ENCODE data around the gene SLCO2A1.

The SLCO2A1 gene

DNA sequence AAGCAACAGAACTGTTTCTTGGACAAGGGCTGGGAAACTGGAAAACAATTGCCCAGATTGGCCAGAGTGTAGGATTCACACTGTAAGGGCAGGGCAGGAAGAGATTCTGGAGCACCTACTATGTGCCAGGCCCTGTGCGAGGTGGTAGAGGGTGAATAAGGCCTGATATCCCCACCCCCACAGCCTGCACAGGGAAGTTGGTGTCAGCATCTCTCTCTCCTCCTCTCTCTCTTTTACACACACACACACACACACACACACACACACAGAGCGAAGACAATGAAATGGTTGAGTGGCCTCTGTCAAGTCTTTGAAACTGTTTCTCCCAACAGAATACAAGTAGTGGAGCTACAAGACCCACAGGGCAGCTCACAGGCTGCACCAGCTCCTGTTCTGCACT, 47.1 kb upstream of the SLCO2A1 start:
- H3K4me3 ChIP-seq (IDR thresholded peaks at IDR 0.05; ENCODE audit: insufficient read depth, low read depth, low read length), result no peak overlapping the region
- no peak overlapping the region for H3K27ac ChIP-seq
- H3K4me2 ChIP-seq, result no peak overlapping the region
- H3K79me2 ChIP-seq (ENCODE audit: insufficient read depth, low read depth), result no peaks in the 10 kb centered on the region
- no peak overlapping the region for H3K9ac ChIP-seq
- TF ChIP-seq, protein P1, sequence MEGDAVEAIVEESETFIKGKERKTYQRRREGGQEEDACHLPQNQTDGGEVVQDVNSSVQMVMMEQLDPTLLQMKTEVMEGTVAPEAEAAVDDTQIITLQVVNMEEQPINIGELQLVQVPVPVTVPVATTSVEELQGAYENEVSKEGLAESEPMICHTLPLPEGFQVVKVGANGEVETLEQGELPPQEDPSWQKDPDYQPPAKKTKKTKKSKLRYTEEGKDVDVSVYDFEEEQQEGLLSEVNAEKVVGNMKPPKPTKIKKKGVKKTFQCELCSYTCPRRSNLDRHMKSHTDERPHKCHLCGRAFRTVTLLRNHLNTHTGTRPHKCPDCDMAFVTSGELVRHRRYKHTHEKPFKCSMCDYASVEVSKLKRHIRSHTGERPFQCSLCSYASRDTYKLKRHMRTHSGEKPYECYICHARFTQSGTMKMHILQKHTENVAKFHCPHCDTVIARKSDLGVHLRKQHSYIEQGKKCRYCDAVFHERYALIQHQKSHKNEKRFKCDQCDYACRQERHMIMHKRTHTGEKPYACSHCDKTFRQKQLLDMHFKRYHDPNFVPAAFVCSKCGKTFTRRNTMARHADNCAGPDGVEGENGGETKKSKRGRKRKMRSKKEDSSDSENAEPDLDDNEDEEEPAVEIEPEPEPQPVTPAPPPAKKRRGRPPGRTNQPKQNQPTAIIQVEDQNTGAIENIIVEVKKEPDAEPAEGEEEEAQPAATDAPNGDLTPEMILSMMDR (conservative IDR thresholded peaks at IDR 0.05; ENCODE audit: low read depth, low read length), result no peak
- no peaks in the 10 kb centered on the region for H3K27me3 ChIP-seq (ENCODE audit: insufficient read depth, low read depth)
- no peaks in the 10 kb centered on the region for H3K36me3 ChIP-seq (ENCODE audit: insufficient read depth)
- H2AFZ ChIP-seq (ENCODE audit: low read depth), result no peak overlapping the region
- H4K20me1 ChIP-seq (ENCODE audit: insufficient read depth), result no peaks in the 10 kb centered on the region
- H3K4me1 ChIP-seq (ENCODE audit: low read depth, poor library complexity, severe bottlenecking), result no peaks in the 10 kb centered on the region

DNA sequence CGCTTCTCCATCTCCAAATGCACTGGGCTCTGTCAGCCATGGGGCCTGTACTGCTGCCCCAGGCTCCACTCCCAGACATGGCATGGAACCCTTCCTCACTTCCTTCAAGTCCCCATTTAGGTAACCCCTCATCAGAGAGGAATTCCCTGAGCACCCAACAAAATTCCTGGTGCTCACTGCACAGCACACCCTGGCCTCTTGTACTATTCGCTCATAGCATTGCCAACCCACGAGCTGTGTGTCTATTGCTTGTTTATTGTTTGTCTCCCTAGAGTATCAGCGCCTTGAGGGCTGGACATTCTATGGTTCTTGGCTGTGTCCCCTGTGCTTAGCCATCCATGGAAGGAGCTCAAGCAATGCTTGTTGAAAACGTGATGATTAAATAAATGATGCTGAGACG, 46.1 kb upstream of the SLCO2A1 start:
- Histone ChIP-seq H3K4me1 (ENCODE audit: low read depth, poor library complexity, severe bottlenecking) (no peaks in the 10 kb centered on the region), H3K27ac (no peak overlapping the region), H2AFZ (ENCODE audit: low read depth) (no peak overlapping the region), H3K36me3 (ENCODE audit: insufficient read depth) (no peaks in the 10 kb centered on the region), H3K9ac (no peak overlapping the region), H3K79me2 (ENCODE audit: insufficient read depth, low read depth) (no peaks in the 10 kb centered on the region), H3K4me3 (IDR thresholded peaks at IDR 0.05; ENCODE audit: insufficient read depth, low read depth, low read length) (no peak overlapping the region), H3K27me3 (ENCODE audit: insufficient read depth, low read depth) (no peaks in the 10 kb centered on the region), H3K4me2 (no peak overlapping the region), H4K20me1 (ENCODE audit: insufficient read depth) (no peaks in the 10 kb centered on the region)
- TF ChIP-seq, protein P1 (conservative IDR thresholded peaks at IDR 0.05; ENCODE audit: low read depth, low read length), result no peak

DNA sequence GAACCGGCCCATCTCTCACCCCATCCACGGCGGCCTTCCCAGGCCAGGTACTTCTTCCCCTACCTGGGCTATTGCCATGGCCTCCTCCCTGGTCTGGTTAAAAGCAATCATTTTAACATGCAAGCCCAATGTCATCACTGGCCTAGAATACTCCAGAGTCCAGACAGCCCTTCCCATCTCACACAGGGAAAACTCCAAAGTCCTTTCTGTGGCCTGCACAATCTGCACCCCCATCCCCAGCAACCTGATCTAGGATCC, 45.8 kb upstream of the SLCO2A1 start:
- no peak overlapping the region for H3K9ac ChIP-seq
- H3K79me2 ChIP-seq (ENCODE audit: insufficient read depth, low read depth), result no peaks in the 10 kb centered on the region
- H2AFZ ChIP-seq (ENCODE audit: low read depth), result no peak overlapping the region
- no peaks in the 10 kb centered on the region for H4K20me1 ChIP-seq (ENCODE audit: insufficient read depth)
- no peaks in the 10 kb centered on the region for H3K27me3 ChIP-seq (ENCODE audit: insufficient read depth, low read depth)
- H3K27ac ChIP-seq, result no peak overlapping the region
- H3K4me1 ChIP-seq (ENCODE audit: low read depth, poor library complexity, severe bottlenecking), result no peaks in the 10 kb centered on the region
- H3K36me3 ChIP-seq (ENCODE audit: insufficient read depth), result no peaks in the 10 kb centered on the region
- TF ChIP-seq, protein P1 (conservative IDR thresholded peaks at IDR 0.05; ENCODE audit: low read depth, low read length), result no peak
- no peak overlapping the region for H3K4me2 ChIP-seq
- no peak overlapping the region for H3K4me3 ChIP-seq (IDR thresholded peaks at IDR 0.05; ENCODE audit: insufficient read depth, low read depth, low read length)

DNA sequence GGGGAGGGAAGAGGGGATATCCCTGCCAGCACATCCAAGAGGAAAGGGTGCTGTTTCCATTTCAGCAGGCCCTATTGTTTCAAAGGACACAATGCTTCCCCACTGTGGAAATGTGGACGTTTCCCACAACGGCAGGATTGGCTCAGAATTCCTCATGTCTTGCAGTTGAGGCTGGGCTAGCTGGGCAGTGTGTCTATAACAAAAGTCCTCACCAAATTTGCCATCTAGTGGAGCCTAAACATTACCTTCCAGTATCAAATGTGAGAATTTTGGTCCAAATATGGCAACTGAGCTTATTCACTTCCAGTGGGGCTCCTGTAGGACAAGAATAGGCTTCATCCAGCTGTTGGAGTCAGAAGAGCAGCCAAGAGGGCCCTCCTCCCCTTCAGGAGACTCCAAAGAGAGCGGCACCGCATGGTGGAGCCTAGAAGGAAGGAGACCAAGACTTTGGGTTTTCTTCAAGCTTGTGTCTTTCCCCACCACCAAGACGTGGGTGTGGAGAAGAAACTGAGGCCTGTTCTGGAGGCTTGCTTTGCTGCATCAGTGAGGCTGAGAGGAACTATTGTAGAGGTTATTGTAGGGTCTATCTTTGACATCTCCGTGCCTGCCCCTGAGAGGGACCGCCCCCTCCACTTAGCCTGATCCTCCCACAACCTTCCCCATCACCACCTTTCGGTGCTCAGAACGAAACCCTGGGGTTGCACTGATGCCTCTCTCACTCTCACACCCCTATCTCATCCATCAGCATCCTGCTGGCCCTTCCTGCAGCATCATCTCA, 45.3 kb upstream of the SLCO2A1 start:
- H3K27me3 ChIP-seq (ENCODE audit: insufficient read depth, low read depth), result no peaks in the 10 kb centered on the region
- no peak overlapping the region for H3K27ac ChIP-seq

More for the DNA sequence above, 45.3 kb upstream of the SLCO2A1 start:
- TF ChIP-seq, protein P1 (conservative IDR thresholded peaks at IDR 0.05; ENCODE audit: low read depth, low read length), result no peak
- Histone ChIP-seq H4K20me1 (ENCODE audit: insufficient read depth) (no peaks in the 10 kb centered on the region), H3K4me2 (no peak overlapping the region), H3K36me3 (ENCODE audit: insufficient read depth) (no peaks in the 10 kb centered on the region), H3K79me2 (ENCODE audit: insufficient read depth, low read depth) (no peaks in the 10 kb centered on the region), H2AFZ (ENCODE audit: low read depth) (no peak overlapping the region), H3K9ac (no peak overlapping the region), H3K4me3 (IDR thresholded peaks at IDR 0.05; ENCODE audit: insufficient read depth, low read depth, low read length) (no peak overlapping the region), H3K4me1 (ENCODE audit: low read depth, poor library complexity, severe bottlenecking) (no peaks in the 10 kb centered on the region)

Data from KMS-11 (cell line).